Stimulated activated CD8-positive, alpha-beta memory T cell treated with anti-CD3 and anti-CD28 coated beads, Interleukin-4, amount 100 ng/mL, for 24 hours (primary cell): ENCODE measurements around the gene VTCN1.
"Not testable (repeated sequence)": the region's sequence is repeated elsewhere in the genome, so short reads cannot be mapped to it uniquely, and the experiment has no call there.

Experiments
- DNase-seq: peaks from one replicate; pipeline ENCODE4 v3.0.0-alpha.2; 2020; ENCODE audit warnings: low read depth

The VTCN1 gene

GRCh38 chr1:117123274-117123673 lies 87.5 kb downstream of the VTCN1 start:
- DNase-seq = no peak

GRCh38 chr1:117122330-117123025 lies 88.2 kb downstream of the VTCN1 start:
- DNase-seq = no peak

GRCh38 chr1:117121589-117122329 lies 89.0 kb downstream of the VTCN1 start, which contains the start of gene TRIM45:
TRIM45 (minus strand) TSS chr1:117121749; CDS start chr1:117121201, 548 bp downstream.
- peak; percentile 72 for DNase-seq

GRCh38 chr1:117120774-117121588 lies 89.7 kb downstream of the VTCN1 start:
- DNase-seq = no peak

- not testable (repeated sequence) for DNase-seq
Measured at GRCh38 chr1:117119144-117119543, 91.6 kb downstream of the VTCN1 start.

DNA sequence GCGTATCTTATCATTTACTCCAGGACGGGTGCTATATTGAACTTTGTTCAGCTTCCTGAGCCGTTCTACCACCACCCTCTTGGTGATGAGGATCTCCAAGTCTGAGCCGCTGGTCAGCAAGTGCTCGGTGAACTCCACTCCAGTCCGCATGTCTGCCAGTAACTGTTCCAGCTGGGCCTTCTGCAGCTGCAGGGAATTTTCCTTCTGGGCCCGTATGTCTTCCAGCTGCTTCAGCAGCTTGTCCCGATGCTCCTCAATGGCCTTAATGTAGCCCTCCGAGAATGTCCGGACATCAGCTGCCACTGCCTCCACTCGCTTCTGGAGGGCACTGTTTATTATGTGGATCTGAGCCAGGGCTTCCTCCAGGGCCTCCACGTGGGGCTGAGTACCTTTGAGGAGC lies 92.6 kb downstream of the VTCN1 start:
- DNase-seq = no peak

- no peak for DNase-seq
Measured at GRCh38 chr1:117117697-117118096, 93.0 kb downstream of the VTCN1 start.

GRCh38 chr1:117116784-117117130 lies 94.0 kb downstream of the VTCN1 start:
- DNase-seq = no peak

GRCh38 chr1:117116090-117116783 lies 94.5 kb downstream of the VTCN1 start:
- no peak for DNase-seq

GRCh38 chr1:117114877-117115276 lies 95.8 kb downstream of the VTCN1 start:
- DNase-seq = no peak

DNA sequence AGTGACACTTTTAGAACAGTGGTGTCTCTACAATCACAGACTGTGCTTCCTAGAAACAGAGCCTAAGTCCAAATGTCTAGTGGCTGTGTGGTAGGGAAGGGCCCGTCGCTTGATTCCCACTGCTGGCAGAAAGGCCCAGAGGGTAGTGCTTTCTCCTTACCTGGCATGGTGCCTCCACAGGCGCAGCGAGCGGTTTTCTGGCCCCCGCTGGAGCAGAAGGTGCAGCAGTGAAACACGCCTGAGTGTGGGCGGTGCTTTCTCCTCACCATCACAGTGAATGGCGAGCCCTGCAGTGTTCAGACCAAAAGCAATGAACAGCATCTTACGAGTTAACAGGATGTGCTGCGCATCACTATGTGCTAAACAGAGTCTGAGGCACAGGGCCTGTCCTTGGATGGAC lies 97.5 kb downstream of the VTCN1 start:
- no peak for DNase-seq

- no peak for DNase-seq
Measured at GRCh38 chr1:117112047-117112717, 98.5 kb downstream of the VTCN1 start.

DNA sequence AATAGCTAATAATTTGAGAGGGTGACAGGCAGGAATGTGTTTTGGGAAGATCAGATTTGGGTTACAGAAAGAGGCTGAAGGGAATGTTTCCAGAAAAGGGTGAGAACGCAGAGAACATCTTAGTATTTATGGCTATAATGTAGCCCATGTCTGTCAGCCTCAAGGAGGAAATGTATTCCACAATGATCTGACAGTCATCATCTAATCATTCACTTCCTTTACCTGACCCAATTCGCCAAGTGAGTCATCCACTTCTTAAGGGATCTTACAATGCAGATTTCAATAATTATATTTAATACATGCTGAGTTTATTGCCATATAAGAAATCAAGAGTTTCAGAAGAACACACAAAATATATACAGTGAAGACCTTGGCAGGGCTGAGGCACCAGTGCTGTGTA lies 100.0 kb downstream of the VTCN1 start:
- no peak for DNase-seq

DNA sequence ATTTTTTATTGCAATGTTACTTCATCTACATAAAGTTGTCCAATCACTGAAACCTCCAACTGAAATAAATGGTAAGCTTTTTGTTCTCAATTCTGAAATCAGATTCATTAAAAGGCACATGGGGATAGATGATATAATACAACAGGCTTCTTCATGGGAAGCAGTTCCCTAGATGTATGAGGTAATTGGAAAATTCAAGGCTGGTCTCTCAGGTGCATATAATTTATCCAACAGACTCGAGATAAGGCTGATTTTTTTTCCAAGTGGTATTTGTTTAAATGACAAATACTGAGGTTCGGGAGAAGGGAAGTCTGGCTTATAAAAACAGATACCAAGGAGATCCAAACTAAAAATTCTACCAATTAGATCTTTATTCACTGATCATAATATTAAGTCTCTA lies 103.4 kb downstream of the VTCN1 start:
- DNase-seq = no peak

- DNase-seq = no peak
Measured at GRCh38 chr1:117106478-117106877, 104.2 kb downstream of the VTCN1 start.

DNA sequence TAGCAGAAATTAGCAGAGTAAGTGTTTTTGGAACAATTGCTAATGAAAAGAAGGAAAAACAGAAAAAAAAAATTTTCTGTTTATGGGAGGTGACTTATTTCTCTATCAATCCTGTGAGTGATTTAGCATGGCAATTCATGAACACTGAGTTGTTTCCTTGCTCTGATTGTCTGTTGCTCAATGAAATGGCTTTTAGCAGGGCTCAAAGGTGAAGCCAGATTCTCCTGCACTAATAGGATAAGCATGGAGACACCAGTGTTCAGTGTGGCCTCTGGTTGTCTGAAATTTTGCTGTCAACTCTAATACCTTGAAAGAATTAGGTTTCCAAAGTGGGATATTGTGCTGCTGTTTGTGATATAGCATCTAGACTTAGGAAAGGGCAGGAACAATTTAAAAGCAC lies 105.0 kb downstream of the VTCN1 start:
- DNase-seq = no peak

- no peak for DNase-seq
Measured at GRCh38 chr1:117104986-117105385, 105.7 kb downstream of the VTCN1 start.

GRCh38 chr1:117101858-117102257 lies 108.9 kb downstream of the VTCN1 start:
- DNase-seq = not testable (repeated sequence)

DNA sequence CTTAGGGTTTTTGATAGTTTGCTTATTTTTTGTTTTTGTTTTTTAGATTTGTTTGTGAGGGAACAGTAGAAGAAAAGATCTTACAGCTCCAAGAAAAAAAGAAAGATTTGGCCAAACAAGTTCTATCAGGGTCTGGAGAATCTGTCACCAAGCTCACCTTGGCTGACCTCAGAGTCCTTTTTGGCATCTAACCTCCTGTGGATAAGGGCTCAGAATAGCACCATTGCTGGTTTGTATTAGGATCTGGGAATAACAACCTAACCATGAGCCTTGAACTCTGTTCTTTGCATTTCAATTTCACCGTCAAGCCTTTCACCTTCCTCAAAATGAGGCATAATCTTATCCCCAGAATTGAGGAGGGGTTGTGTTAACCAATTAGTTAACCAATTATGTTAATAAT lies 109.4 kb downstream of the VTCN1 start:
- no peak for DNase-seq

GRCh38 chr1:117098287-117098890 lies 112.3 kb downstream of the VTCN1 start:
- no peak for DNase-seq

DNA sequence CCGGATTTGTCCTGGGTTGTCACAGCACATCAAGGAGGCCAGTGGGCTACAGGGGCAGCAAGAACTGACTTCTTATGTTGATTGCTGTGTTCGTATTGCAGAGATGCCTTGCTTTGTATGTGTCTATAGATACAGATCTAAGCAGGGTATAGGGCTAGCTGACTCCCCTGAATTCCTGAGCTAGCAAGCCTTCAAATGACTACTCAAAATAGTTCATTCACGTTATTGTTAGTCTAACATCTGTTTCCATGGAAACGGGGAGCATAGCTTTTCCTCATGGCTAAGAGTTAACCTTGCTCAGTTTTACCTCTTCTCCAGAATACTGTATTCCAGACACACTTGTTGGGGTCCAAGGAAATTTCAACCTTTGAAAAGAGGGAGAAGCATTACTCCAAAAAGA lies 113.3 kb downstream of the VTCN1 start:
- DNase-seq = no peak
